NOMO-1 treated with dmso at 0.1 percent for 144 hours (cell line): ENCODE measurements around the gene INSL6.
"Not testable (repeated sequence)": the region's sequence is repeated elsewhere in the genome, so short reads cannot be mapped to it uniquely, and the experiment has no call there.

ENCODE experiments used
- DNase-seq: peaks from one replicate; lab custom pipeline; 2025; ENCODE audit not compliant: unreplicated experiment; lab: John Stamatoyannopoulos, UW

INSL6 gene, protein sequence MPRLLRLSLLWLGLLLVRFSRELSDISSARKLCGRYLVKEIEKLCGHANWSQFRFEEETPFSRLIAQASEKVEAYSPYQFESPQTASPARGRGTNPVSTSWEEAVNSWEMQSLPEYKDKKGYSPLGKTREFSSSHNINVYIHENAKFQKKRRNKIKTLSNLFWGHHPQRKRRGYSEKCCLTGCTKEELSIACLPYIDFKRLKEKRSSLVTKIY

DNA sequence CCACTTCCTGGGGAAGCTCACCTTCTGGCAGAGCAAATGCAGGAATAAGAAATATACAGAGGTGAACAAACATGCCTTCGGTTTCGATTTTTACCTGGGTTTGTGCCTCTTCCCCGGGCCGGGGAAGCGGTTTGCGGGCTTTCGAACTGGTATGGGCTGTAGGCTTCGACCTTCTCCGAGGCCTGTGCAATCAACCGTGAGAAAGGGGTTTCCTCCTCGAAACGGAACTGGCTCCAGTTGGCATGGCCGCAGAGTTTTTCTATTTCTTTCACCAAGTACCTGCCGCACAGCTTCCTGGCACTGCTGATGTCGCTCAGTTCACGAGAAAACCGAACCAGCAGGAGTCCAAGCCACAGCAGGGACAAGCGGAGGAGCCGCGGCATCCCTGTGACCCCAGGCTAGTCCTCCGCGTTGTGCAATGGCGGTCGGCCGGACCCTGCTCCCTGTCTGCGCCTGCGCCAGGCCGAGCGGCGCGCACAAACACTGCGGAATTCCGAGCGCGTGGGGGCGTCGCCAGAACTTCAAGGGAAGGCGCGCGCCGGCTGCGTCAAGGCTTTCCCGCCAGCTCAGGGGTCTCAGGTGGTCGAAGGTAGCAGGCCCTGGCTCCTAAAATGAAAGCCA is at the start of gene INSL6:
TSS of gene INSL6 (minus strand) at position 420 of the 621 bp plus-strand sequence. CDS start at position 383, 37 bp downstream.
- no peak for DNase-seq

DNA sequence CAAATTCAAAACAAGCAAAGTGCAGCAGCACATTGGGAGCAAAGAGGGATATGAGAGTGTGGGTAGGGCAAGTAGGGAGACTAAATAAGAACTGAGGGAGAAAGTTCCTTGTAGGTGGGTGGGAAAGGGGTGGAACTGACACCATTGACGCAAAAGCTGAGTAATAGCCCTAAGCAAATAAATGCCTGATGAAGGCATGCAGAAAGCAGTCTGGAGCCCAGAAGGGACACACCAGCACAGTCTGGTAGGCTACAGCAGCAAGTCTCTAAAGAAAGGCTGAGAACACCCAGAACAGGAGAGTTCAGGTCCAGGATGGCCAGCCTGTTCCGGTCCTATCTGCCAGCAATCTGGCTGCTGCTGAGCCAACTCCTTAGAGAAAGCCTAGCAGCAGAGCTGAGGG is 45.8 kb upstream of the INSL6 start, which contains the start of gene INSL4:
TSS of gene INSL4 (plus strand) at position 208 of the 400 bp plus-strand sequence. CDS start at position 313, 105 bp downstream.
- DNase-seq: no peak

DNA sequence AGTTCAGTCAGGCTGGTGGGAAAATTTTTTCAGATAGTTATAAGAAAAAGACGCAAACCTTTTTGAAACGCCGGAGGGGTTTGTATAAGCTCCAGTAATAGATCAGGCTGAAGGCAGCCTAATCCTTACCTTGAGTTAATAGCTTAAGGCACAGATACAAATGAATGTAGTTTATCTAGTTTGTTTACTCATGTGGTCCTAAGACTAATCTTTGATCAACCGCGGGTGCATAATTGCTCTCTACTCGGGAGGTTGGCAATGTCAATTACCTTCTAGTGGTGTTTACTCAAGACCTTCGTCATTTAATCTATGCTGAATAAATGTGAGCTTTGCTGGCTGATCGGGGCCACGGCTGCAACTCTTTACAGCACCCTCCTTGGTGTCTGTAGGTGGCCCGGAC is 45.1 kb upstream of the INSL6 start:
- DNase-seq: no peak

DNA sequence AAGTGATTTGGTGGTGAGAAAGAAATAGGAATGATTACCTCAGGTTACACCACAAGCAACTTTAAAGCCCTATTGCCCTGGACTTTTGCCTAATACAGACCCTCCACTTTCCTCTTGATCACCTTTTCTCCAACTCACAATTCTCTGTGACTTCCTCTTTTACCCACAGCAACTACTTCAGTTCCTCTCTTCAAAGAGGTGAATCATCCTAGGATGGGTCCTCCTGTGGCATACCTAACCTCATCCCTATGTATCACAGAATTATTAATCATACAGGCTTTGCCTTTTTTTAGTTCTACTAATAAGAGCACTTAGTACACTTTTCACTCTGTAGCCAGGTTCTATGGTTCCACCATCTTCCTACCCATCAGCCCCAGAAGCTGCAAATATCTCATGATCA is 19.6 kb upstream of the INSL6 start:
- DNase-seq: no peak

DNA sequence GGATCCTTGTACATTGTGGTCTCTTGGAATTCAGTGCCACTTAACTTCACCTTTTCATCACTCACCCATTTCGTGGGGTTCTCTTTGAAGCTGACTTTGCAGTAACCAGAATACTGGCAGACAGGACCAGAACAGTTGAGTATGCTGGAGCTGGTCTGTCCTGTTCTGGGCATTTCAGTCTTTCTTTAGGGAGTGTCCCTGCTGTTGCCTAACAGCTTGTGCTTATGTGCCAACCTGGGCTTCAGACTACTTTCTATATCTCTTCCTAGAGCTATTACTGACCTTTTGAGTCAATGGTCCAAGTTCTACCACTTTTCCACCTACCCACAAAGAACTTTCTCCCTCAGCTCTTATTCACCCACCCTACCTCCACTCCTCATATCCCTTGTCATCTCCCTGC is 10.0 kb upstream of the INSL6 start:
- DNase-seq: no peak

DNA sequence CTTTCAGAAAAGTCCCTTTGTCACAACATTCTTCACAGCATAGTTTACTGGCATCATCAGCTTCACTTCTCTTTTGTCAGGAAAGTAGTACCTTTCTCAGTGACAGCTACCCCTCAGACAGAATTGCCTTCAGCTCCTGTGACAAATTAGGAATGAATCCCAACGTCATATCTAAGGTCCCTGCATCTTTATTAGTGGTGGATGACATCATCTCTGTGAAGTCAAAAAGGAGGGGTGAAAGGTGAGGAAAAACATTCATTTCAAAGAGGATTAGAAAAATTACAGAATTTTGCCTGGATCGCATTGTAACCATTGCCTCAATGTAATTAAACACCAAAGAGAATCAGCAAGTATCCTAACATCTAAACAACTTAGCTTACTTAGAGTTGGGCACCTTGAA is 7.9 kb upstream of the INSL6 start:
- no peak for DNase-seq

DNA sequence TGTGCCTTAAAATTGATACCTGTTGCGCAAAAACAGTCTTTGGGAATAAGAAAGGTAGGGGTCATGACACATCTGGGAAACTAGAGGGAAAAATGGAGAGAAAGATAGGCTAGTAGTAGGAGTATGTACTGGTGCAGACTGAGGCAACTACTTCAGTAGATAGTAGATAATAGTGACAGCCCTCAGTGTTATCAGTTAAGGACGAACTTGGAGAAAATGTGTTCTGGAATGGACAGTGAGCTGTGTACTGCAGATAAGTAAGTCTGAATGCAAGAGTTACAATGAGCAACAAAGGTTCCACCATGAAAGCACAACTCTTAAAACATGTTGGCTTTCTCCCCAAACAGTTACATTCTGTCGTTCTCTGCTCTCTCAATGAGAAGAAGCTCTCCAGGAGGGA is 6.5 kb upstream of the INSL6 start:
- DNase-seq: no peak

DNA sequence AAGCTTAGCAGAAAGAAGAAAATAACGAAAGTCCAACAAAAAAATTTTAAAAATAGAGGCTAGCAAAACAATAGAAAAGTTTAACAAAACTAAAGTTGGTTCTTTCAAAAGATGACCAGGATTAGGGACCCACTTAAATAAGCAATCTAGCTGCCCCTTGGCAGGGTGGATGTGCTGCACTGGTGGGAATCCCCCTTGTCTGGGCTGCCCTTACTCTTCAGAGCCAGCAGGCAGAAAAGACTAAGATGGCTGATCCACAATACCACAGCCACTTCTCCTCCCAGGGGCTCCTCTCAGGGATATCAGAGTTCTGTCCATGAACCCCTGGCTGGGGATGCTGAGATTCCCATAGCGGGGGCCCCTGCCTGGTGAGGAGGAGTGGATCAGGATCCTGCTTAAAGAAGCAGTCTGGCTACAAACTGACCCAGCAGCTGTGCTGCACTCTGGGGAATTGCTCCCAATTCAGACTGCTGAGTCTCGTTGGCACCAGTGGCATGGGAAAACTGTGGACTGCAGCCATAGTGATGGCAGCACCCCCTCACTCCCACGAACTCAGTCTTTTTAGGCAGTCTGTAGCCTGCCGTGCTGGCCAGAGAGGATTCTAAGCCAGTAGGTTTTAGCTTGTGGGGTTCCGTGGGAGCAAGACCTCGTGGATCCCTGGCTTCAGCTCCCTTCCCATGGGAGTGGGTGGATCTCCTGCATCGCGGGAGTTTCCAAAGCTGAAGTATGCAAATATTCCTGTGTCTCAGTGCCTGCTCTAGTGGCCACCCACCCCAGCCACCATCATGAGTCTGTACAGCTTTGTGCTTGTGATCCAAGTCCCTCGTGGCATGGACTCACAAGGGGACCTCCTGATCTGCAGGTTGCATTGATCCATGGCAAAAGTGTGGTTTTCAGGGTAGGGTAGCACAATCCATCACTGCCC is 2.9 kb upstream of the INSL6 start:
- DNase-seq: no peak

DNA sequence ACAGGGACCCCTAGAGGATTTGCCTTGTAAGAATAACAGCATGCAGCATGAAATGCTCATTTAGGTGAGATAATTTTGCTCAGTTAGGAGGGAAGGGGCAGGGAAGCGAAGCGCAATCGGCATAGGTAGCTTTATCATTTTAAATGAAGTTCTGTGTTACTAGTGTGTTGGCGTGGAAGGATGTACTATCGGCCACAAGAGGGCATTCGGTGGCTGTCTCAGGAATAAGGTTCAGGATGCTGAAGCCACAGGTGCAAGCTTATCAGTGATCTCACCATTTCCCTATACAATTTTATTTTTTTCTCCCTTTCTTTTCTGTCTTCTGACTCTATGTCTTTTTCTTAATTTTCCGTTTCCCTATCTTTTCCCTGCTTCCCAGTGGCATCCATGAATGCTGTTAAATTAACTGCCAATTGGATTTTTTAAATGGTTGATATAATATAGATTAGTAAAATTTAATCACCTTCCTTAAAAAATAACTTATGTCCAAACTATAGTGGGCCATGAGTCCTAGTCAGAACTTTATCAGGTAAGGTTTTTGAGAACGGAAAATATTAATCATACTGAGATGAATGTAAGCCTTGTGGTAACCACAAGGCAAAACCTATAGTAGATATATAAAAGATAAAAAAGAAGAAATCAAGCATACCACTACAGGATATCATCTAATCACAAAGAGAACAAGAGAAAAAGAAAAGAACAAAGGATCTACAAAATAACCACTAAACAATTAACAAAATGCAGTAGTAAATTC is 1.2 kb upstream of the INSL6 start:
- no peak for DNase-seq

DNA sequence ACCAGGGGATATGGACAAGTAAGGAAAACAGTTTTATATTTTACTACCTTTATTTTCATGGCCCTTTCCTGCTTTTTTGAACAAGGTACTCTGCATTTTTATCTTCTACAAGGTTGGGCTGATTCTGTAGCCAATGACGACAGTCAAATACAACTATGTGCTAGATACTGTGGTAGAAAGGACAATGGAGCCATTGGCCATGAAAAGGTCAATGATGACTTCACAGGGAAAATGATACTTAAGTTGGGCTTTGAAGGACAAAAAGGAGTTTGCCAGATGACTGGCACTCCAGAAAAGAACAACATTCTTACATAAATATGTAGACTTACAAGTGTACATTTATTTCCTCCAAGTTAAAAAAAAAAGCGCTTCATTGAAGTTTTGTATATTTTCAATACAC is 663 bp downstream of the INSL6 start:
- no peak for DNase-seq

DNA sequence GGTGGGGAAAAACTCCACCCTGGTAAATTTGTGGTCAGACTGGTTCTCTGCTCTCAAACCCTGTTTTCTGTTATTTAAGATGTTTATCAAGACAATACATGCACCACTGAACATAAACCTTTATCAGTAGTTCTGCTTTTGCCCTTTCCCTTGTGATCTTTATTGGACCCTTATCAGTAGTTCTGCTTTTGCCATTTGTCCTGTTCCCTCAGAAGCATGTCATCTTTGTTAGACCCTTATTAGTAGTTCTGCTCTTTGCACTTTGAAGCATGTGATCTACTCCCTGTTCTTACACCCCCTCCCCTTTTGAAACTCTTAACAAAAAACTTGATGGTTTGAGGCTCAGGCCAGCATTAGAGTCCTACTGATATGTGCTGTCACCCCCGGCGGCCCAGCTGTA is 4.8 kb downstream of the INSL6 start:
- DNase-seq: not testable (repeated sequence)

DNA sequence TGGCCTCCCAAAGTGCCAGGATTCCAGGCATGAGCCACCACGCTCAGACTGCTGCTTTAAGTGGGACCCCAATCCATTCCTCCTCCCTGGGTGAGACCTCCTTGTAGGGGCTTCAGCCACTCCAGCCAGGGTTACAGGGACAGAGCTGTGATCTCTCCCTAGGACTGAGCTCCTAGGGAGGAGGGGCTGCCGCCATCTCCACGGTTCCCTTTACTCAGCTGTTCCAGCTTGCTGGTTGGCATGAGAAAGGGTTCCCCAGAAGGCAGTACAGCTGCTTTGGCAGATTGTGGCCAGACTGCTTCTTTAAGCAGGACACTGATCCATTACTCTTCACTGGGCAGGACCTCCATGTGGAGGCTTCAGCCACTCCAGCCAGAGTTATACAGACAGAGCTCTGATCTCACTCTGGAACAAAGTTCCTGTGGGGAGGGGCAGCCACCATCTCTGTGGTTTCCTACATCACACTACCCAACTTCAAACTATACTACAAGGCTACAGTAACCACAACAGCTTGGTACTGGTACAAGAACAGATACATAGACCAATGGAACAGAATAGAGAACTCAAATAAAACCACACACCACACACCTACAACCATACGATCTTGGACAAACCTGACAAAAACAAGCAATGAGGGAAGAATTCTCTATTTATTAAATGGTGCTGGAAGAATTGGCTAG is 7.2 kb downstream of the INSL6 start:
- DNase-seq: no peak

DNA sequence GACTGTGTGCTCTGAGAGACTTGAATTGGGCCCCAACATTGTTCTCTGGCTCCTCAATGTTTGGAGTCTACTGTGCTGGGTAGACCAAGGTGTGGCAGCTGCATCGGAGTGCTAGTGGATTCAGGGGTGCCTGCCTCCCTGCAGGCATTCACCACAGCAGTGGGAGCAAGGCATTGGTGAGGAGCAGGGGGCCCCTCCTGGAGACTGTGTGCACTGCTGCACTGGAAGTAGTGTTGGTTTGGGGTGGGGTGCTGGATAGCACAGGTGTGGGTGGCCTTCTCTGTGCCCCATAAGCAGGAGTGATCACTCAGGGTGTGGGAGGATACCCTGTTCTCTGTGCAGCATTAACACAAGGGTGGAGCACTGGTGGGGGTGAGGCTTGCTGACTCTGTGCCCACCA is 39.2 kb downstream of the INSL6 start:
- no peak for DNase-seq

DNA sequence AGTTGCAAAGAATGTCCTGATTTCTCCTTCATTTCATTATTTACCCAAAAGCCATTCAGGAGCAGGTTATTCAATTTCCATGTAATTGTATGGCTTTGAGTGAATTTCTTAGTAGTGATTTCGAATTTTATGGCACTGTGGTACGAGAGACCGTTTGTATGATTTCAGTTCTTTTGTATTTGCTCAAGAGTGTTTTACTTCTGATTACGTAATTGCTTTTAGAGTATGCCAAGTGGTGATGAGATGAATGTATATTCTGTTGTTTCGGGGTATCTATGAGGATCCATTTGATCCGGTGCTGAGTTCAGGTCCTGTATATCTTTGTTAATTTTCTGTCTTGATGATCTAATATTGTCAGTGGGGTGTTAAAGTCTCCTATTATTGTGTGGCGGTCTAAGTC is 41.2 kb downstream of the INSL6 start:
- DNase-seq: no peak

DNA sequence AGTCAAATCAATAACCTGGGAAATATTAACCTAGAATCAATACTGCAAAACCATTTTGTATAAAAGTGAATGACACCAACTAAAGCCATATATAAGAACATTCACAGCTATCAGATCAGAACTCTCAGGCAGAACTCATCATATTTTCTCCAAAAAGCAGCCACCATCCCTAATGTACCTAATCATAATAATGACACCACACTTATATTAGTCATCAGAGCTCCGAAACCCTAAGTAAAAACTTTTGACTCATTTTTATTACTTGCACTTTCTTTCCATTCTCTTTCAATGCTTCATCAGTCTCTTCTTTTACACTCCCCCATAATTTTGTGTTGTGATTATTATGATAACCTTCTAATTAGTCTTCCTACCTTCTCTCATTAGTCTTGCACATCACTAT is 45.3 kb downstream of the INSL6 start:
- no peak for DNase-seq

DNA sequence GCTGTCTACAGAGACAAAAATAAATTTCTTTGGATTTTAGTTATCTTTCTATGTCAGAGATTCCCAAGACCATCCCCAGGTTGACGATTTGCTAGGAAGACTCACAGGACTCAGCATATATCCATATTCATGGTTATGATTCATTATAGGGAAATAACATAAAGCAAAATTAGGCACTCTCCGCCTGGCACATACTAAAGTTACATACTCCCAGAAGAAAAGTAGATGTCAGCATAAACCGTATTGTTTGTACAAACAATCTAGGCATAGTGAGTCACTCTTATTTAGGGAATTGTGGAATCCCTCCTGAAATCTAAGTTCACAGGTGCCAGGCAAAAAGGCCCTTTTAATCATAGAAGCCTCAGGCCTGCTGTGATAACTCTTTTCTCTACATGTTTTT is 62.9 kb downstream of the INSL6 start:
- no peak for DNase-seq

DNA sequence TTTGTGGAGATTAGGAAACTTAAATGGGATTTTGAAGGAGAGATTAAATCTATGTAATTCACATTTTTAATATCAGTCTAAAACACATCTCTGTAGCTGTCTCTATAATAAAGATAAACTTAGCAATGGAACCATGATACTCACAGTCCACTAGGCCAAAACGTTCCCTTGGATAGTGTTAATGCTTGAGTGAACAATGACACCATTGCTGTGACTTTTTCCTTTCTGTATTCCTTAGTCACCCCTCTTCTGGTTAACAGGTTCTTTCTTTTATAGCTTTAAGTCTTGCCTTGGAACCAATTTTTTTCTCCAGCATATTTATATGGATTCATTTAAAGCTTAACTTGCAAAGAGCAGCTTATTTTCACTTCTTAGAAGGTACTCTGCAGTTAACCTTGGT is 63.3 kb downstream of the INSL6 start:
- DNase-seq: no peak

DNA sequence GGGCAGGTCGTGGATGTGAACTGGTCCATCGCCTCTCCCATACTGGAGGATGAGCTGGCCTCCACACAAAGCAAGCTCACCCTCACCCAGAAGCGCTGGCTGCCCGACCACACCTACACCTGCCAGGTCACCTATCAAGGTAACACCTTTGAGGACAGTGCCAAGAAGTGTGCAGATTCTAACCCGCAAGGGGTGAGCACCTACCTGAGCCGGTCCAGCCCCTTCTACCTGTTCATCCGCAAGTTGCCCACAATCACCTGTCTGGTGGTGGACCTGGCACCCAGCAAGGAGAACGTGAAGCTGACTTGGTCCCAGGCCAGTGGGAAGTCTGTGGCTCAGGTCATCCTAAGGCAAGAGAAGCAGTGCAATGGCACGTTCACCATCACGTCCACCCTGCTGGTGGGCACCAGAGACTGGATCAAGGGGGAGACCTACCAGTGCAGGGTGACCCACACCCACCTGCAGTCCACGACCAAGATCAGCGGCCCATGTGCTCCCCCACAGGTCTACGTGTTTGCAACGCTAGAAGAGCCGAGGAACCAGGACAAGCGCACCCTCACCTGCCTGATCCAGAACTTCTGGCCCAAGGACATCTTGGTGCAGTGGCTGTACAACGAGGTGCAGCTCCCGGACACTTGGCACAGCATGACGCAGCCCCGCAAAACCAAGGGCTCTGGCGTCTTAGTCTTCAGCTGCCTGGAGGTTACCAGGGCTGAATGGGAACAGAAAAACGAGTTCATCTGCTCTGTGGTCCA is 71.3 kb downstream of the INSL6 start:
- no peak for DNase-seq
